A549 (cell line): ENCODE data around the gene USP11. TPM values are rescaled to one million over a fixed set of nuclear protein-coding genes. Genes with fewer than 3 reads are reported as not detected.
A peak's percentile ranks its signal among the peaks of the same experiment; 100 is the strongest.

Source experiments
- ATAC-seq, 2 experiments: fragments of 200-7000 bp in 1 of 2; fragments of >200 bp in 1 of 2; cut with Nextera tagmentation in 1 of 2; cut with Tn5 transposase in 1 of 2; 3 replicates each; pipeline versions ENCODE4 v1.8.0 to v1.9.1; 2018 to 2020; ENCODE audit warnings: mild to moderate bottlenecking in 1 of 2, moderate library complexity in 1 of 2
- CTCF ChIA-PET: fragments of 300-600 bp; sonication (Branson Sonifier 250); formaldehyde crosslinking; extraction: SDS; loops from one replicate; lab custom pipeline; 2021; ENCODE audit warnings: antibody characterized with exemption, inconsistent platforms; lab: Yijun Ruan, JAX
- POLR2A ChIA-PET: fragments of 350-600 bp; formaldehyde crosslinking; extraction: SDS; loops from one replicate; lab custom pipeline; 2021; ENCODE audit warnings: antibody characterized with exemption, inconsistent platforms; lab: Yijun Ruan, JAX
- DNase-seq, 2 experiments: peaks; one replicate each; pipeline versions ENCODE4 v3.0.0 to v3.0.0-alpha.2; 2011 to 2016; ENCODE audit warnings: low read depth in 1 of 2, low spot score in 1 of 2
- FAIRE-seq: peaks from 2 replicates; lab custom pipeline; 2011; peaks lifted over from hg19 to GRCh38; lab: Jason Lieb, UNC
- H3K27ac ChIP-seq, 2 experiments: fragments of >200 bp; sonication (Bioruptor Twin); formaldehyde crosslinking; 3 replicates each; pipeline ENCODE4 v1.5.1; 2016 to 2017
- H3K4me1 ChIP-seq: fragments of >200 bp; sonication (Bioruptor Twin); formaldehyde crosslinking; 3 replicates; pipeline ENCODE4 v1.6.1; 2016
- H3K4me2 ChIP-seq: fragments of >200 bp; sonication (Bioruptor Twin); formaldehyde crosslinking; 3 replicates; pipeline ENCODE4 v1.6.1; 2016
- H3K4me3 ChIP-seq: fragments of >200 bp; sonication (Bioruptor Twin); formaldehyde crosslinking; 3 replicates; pipeline ENCODE4 v1.5.1; 2016
- H3K9me3 ChIP-seq: fragments of >200 bp; sonication (Bioruptor Twin); formaldehyde crosslinking; 3 replicates; pipeline ENCODE4 v1.6.1; 2016
- BHLHE40 ChIP-seq: IDR thresholded peaks from 2 replicates; pipeline ENCODE4 v1.6.1; 2012; ENCODE audit warnings: low read depth, low read length, inconsistent platforms
- CHD4 ChIP-seq: fragments of 200-600 bp; sonication (generic); IDR thresholded peaks from 2 replicates; pipeline ENCODE4 v1.6.1; 2016; ENCODE audit warnings: antibody characterized with exemption, mild to moderate bottlenecking, borderline replicate concordance
- EHF ChIP-seq: fragments of 250-450 bp; sonication (Bioruptor Pico); IDR thresholded peaks from 2 replicates; pipeline ENCODE4 v1.5.0; 2020; ENCODE audit warnings: mild to moderate bottlenecking
- EP300 ChIP-seq, 2 experiments: fragments of >200 bp; sonication (Bioruptor Twin); formaldehyde crosslinking; IDR thresholded peaks; 2 replicates in 1 of 2; 3 replicates in 1 of 2; pipeline ENCODE4 v1.6.1; 2016 to 2017
- FOSL2 ChIP-seq, 2 experiments: fragments of 450-650 bp in 1 of 2; fragments of >200 bp in 1 of 2; sonication (Bioruptor Twin) in 1 of 2; formaldehyde crosslinking; IDR thresholded peaks; 2 replicates each; pipeline versions ENCODE4 v1.5.0 to v1.6.1; 2016 to 2020; ENCODE audit warnings: mild to moderate bottlenecking in 1 of 2, moderate library complexity in 1 of 2
- HEYL ChIP-seq: fragments of 250-450 bp; sonication (Bioruptor Pico); IDR thresholded peaks from 2 replicates; pipeline ENCODE4 v1.8.0; 2021; ENCODE audit warnings: mild to moderate bottlenecking, moderate library complexity
- HOXB13 ChIP-seq: fragments of 250-450 bp; sonication (Bioruptor Pico); IDR thresholded peaks from 2 replicates; pipeline ENCODE4 v1.5.0; 2020; ENCODE audit warnings: low read depth, mild to moderate bottlenecking, moderate library complexity
- HOXB5 ChIP-seq: fragments of 250-450 bp; sonication (Bioruptor Pico); IDR thresholded peaks from 2 replicates; pipeline ENCODE4 v1.5.0; 2020; ENCODE audit warnings: mild to moderate bottlenecking, moderate library complexity
- JUN ChIP-seq, 2 experiments: fragments of >200 bp; sonication (Bioruptor Twin); formaldehyde crosslinking; IDR thresholded peaks; 2 replicates in 1 of 2; 3 replicates in 1 of 2; pipeline ENCODE4 v1.6.1; 2016 to 2017
- JUNB ChIP-seq: fragments of >200 bp; sonication (Bioruptor Twin); formaldehyde crosslinking; IDR thresholded peaks from 2 replicates; pipeline ENCODE4 v1.6.1; 2016
- KDM1A ChIP-seq: fragments of 200-600 bp; sonication (generic); IDR thresholded peaks from 2 replicates; pipeline ENCODE4 v1.6.1; 2016; ENCODE audit warnings: low read depth, mild to moderate bottlenecking
- NPAS2 ChIP-seq: fragments of 250-450 bp; sonication (Bioruptor Pico); IDR thresholded peaks from 2 replicates; pipeline ENCODE4 v1.8.0; 2022; ENCODE audit warnings: mild to moderate bottlenecking, moderate library complexity, borderline replicate concordance
- NR3C1 ChIP-seq: fragments of >200 bp; sonication (Bioruptor Twin); formaldehyde crosslinking; IDR thresholded peaks from 3 replicates; pipeline ENCODE4 v1.6.1; 2017
- PHF8 ChIP-seq: fragments of 200-600 bp; sonication (generic); IDR thresholded peaks from 2 replicates; pipeline ENCODE4 v1.6.1; 2016; ENCODE audit warnings: low read depth, mild to moderate bottlenecking, antibody characterized with exemption, moderate library complexity, borderline replicate concordance
- RFX5 ChIP-seq: fragments of 450-650 bp; IDR thresholded peaks from 2 replicates; pipeline ENCODE4 v1.7.1; 2014; ENCODE audit warnings: antibody characterized with exemption, mild to moderate bottlenecking, moderate library complexity
- SREBF2 ChIP-seq: fragments of 450-650 bp; IDR thresholded peaks from 2 replicates; pipeline ENCODE4 v1.6.1; 2014; ENCODE audit warnings: mild to moderate bottlenecking, moderate library complexity
- ZC3H11A ChIP-seq: fragments of 450-650 bp; IDR thresholded peaks from 2 replicates; pipeline ENCODE4 v1.6.1; 2014; ENCODE audit warnings: antibody characterized with exemption, mild to moderate bottlenecking
- WGBS: methylation state at CpG from one replicate; pipeline ENCODE4 v1.1.6; 2017; ENCODE audit errors: missing lambda C conversion rate; 5-methylcytosine and 5-hydroxymethylcytosine counted together
- polyA plus RNA-seq, 4 experiments: library from polyadenylated mRNA; depleted of rRNA in 3 of 4; stranded (reverse); fragments of >200 nt; fragmentation: RNase III in 1 of 4; extraction: RNeasy Plus Mini Kit Qiagen cat#74134 plus additional on column Dnase treatment in 1 of 4; gene quantifications; 2 replicates in 3 of 4; 3 replicates in 1 of 4; pipeline ENCODE4 v1.2.3, GENCODE V29; 2011 to 2017
- TF ChIP-seq, protein P1 (sequence below): fragments of 250-450 bp; sonication (Bioruptor Pico); IDR thresholded peaks from 2 replicates; pipeline ENCODE4 v1.5.0; 2020; ENCODE audit warnings: low read depth, mild to moderate bottlenecking, moderate library complexity
- TF ChIP-seq, protein P2 (sequence below): fragments of 450-650 bp; IDR thresholded peaks from 2 replicates; pipeline ENCODE4 v1.6.1; 2014; ENCODE audit warnings: antibody characterized with exemption
- TF ChIP-seq, protein P3 (sequence below): IDR thresholded peaks from 2 replicates; pipeline ENCODE4 v1.6.1; 2012; ENCODE audit warnings: low read depth, borderline replicate concordance
- TF ChIP-seq, protein P4 (sequence below): fragments of >200 bp; sonication (Bioruptor Twin); formaldehyde crosslinking; IDR thresholded peaks from 2 replicates; pipeline ENCODE4 v1.6.1; 2016
- TF ChIP-seq, protein P5 (sequence below): IDR thresholded peaks from 2 replicates; pipeline ENCODE4 v1.6.1; 2012
- TF ChIP-seq, protein P6 (sequence below): fragments of >200 bp; sonication (Bioruptor Twin); formaldehyde crosslinking; IDR thresholded peaks from 3 replicates; pipeline ENCODE4 v1.6.1; 2016

The USP11 gene
- polyA plus RNA-seq, 2 of the 4 experiments (the other 2 are of a cell fraction): 35.6 to 50.0 TPM

DNA sequence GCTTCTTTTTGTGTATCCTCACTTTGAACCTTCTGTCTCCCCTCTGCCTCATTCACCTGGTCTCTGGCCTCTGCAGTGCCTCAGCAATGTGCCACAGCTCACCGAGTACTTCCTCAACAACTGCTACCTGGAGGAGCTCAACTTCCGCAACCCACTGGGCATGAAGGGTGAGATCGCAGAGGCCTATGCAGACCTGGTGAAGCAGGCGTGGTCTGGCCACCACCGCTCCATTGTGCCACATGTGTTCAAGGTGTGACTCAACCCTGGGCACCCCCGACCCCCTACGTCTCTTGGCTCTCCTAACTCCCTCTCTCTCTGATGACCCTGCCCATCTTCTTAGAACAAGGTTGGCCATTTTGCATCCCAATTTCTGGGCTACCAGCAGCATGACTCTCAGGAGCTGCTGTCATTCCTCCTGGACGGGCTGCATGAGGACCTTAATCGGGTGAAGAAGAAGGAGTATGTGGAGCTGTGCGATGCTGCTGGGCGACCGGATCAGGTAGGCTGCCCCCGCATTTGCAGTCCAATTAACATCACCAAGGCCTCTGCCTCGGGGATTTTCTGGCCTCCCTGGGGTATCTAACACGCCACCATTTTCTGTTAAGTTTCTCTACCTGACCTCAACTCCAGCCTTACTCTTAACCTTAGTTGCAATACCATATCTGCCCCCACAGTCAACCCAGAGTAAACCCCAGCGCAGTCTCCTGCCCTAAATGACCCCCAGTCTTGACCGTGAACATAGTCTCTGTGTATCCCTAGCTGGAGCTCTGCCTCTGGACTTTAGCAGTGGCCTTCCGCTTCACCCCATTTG is 8.6 kb downstream of the USP11 start (continued):
- TF ChIP-seq, protein P1, sequence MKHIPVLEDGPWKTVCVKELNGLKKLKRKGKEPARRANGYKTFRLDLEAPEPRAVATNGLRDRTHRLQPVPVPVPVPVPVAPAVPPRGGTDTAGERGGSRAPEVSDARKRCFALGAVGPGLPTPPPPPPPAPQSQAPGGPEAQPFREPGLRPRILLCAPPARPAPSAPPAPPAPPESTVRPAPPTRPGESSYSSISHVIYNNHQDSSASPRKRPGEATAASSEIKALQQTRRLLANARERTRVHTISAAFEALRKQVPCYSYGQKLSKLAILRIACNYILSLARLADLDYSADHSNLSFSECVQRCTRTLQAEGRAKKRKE (CRISPR knock-in tag): no peak
- TF ChIP-seq, protein P2, sequence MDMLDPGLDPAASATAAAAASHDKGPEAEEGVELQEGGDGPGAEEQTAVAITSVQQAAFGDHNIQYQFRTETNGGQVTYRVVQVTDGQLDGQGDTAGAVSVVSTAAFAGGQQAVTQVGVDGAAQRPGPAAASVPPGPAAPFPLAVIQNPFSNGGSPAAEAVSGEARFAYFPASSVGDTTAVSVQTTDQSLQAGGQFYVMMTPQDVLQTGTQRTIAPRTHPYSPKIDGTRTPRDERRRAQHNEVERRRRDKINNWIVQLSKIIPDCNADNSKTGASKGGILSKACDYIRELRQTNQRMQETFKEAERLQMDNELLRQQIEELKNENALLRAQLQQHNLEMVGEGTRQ: no peak
- TF ChIP-seq, protein P3, sequence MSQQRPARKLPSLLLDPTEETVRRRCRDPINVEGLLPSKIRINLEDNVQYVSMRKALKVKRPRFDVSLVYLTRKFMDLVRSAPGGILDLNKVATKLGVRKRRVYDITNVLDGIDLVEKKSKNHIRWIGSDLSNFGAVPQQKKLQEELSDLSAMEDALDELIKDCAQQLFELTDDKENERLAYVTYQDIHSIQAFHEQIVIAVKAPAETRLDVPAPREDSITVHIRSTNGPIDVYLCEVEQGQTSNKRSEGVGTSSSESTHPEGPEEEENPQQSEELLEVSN: no peak
- TF ChIP-seq EHF (no peak), NPAS2 (no peak), NR3C1 (no peak)

DNA sequence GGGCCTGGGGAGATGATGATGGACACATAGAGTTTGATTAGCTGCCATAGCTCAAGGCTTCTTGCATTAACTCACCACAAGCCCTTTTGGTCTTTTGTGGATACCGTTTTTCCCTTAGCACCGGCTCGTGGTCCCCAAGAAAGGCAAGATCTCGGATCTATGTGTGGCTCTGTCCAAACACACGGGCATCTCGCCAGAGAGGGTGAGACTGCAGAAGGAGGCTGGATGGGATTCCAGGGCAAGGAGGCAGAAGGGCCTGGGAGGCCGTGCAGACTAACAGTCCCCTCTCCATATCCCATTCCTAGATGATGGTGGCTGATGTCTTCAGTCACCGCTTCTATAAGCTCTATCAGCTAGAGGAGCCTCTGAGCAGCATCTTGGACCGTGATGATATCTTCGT is 9.5 kb downstream of the USP11 start:
- DNase-seq: no peak
- POLR2A ChIA-PET: no interaction called here
- Histone ChIP-seq H3K4me3 (no peak overlapping the region), H3K4me1 (no peaks in the 10 kb centered on the region), H3K4me2 (no peak overlapping the region), H3K27ac (no peak overlapping the region), H3K9me3 (no peaks in the 10 kb centered on the region)
- TF ChIP-seq PHF8 (no peak), CHD4 (no peak), SREBF2 (no peak), KDM1A (no peak), HOXB5 (CRISPR knock-in tag) (no peak), RFX5 (no peak), JUN (IDR thresholded peaks at IDR 0.05) (no peak), EP300 (IDR thresholded peaks at IDR 0.05) (no peak), FOSL2 (IDR thresholded peaks at IDR 0.05) (no peak), FOSL2 (CRISPR knock-in tag; IDR thresholded peaks at IDR 0.05) (no peak), HOXB13 (no peak), BHLHE40 (no peak), ZC3H11A (no peak), JUNB (no peak), HEYL (CRISPR knock-in tag) (no peak)
- TF ChIP-seq, protein P1 (CRISPR knock-in tag): no peak
- TF ChIP-seq, protein P4, sequence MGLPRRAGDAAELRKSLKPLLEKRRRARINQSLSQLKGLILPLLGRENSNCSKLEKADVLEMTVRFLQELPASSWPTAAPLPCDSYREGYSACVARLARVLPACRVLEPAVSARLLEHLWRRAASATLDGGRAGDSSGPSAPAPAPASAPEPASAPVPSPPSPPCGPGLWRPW: no peak
- TF ChIP-seq, protein P5, sequence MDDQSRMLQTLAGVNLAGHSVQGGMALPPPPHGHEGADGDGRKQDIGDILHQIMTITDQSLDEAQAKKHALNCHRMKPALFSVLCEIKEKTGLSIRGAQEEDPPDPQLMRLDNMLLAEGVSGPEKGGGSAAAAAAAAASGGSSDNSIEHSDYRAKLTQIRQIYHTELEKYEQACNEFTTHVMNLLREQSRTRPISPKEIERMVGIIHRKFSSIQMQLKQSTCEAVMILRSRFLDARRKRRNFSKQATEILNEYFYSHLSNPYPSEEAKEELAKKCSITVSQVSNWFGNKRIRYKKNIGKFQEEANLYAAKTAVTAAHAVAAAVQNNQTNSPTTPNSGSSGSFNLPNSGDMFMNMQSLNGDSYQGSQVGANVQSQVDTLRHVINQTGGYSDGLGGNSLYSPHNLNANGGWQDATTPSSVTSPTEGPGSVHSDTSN: no peak
- TF ChIP-seq, protein P6, sequence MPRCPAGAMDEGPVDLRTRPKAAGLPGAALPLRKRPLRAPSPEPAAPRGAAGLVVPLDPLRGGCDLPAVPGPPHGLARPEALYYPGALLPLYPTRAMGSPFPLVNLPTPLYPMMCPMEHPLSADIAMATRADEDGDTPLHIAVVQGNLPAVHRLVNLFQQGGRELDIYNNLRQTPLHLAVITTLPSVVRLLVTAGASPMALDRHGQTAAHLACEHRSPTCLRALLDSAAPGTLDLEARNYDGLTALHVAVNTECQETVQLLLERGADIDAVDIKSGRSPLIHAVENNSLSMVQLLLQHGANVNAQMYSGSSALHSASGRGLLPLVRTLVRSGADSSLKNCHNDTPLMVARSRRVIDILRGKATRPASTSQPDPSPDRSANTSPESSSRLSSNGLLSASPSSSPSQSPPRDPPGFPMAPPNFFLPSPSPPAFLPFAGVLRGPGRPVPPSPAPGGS: no peak
- no peak for ATAC-seq
- CTCF ChIA-PET: no interaction called here
- peak; percentile 51 for FAIRE-seq
- 87% methylated on average over 10 of the region's 10 CpGs for WGBS
